SK-N-SH (cell line): Measurements from ENCODE around the gene EDIL3. TPM values are rescaled to one million over a fixed set of nuclear protein-coding genes. Genes with fewer than 3 reads are reported as not detected.

Experiments
- CTCF ChIA-PET: fragments of 300-600, 350-600 bp; formaldehyde crosslinking; extraction: SDS; loops from one replicate; lab custom pipeline; 2021; lab: Yijun Ruan, JAX
- POLR2A ChIA-PET: fragments of 350-600 bp; sonication (Branson Sonifier 250); formaldehyde crosslinking; extraction: SDS; loops from one replicate; lab custom pipeline; 2020; ENCODE audit warnings: antibody characterized with exemption, inconsistent platforms; lab: Yijun Ruan, JAX
- DNase-seq: peaks from one replicate; pipeline ENCODE4 v3.0.0; 2012
- H2AFZ ChIP-seq: fragments of 200-600 bp; sonication (generic); 2 replicates; pipeline ENCODE4 v1.8.1; 2016; ENCODE audit warnings: antibody characterized with exemption, mild to moderate bottlenecking, low read depth
- H3F3A ChIP-seq: fragments of 200-600 bp; sonication (generic); replicated peaks from 2 replicates; pipeline ENCODE3; 2016; ENCODE audit warnings: antibody characterized with exemption, mild to moderate bottlenecking; ENCODE audit not compliant: insufficient read depth
- H3K27ac ChIP-seq, 2 experiments: fragments of 200-500 bp in 1 of 2; fragments of 200-600 bp in 1 of 2; sonication (Bioruptor generic) in 1 of 2; sonication (generic), shearing (Covaris generic) in 1 of 2; 2 replicates each; pipeline versions ENCODE4 v1.5.1 to v1.6.1; 2014 to 2016; ENCODE audit warnings: low read depth in 2 of 2, inconsistent platforms in 1 of 2, low read length in 1 of 2, mild to moderate bottlenecking in 1 of 2, mixed read lengths in 1 of 2
- H3K27me3 ChIP-seq: fragments of 200-600 bp; sonication (generic), shearing (Covaris generic); 2 replicates; pipeline ENCODE4 v1.6.1; 2016; ENCODE audit warnings: mixed run types; ENCODE audit not compliant: insufficient read depth
- H3K36me3 ChIP-seq, 2 experiments: fragments of 200-500 bp in 1 of 2; fragments of 200-600 bp in 1 of 2; sonication (Bioruptor generic) in 1 of 2; sonication (generic) in 1 of 2; replicated peaks in 1 of 2; 2 replicates each; pipeline versions ENCODE3 to v1.5.1; 2014 to 2016; ENCODE audit warnings: low read length in 1 of 2, mild to moderate bottlenecking in 1 of 2; ENCODE audit not compliant: insufficient read depth in 2 of 2, control insufficient read depth in 1 of 2
- H3K4me1 ChIP-seq, 2 experiments: fragments of 200-500 bp in 1 of 2; fragments of 200-600 bp in 1 of 2; sonication (Bioruptor generic) in 1 of 2; sonication (generic), shearing (Covaris generic) in 1 of 2; 2 replicates each; pipeline versions ENCODE4 v1.5.1 to v1.6.1; 2014 to 2016; ENCODE audit warnings: low read depth in 1 of 2, low read length in 1 of 2, mixed run types in 1 of 2; ENCODE audit not compliant: insufficient read depth in 2 of 2, control insufficient read depth in 1 of 2
- H3K4me2 ChIP-seq: fragments of 200-600 bp; sonication (generic), shearing (Covaris generic); 2 replicates; pipeline ENCODE4 v1.6.1; 2017; ENCODE audit warnings: mixed run types
- H3K4me3 ChIP-seq, 2 experiments: fragments of 200-500 bp in 1 of 2; fragments of 200-600 bp in 1 of 2; sonication (Bioruptor generic) in 1 of 2; sonication (generic), shearing (Covaris generic) in 1 of 2; 2 replicates each; pipeline versions ENCODE4 v1.5.1 to v1.8.1; 2014 to 2016; ENCODE audit warnings: low read depth in 2 of 2, inconsistent platforms in 1 of 2, low read length in 1 of 2, mild to moderate bottlenecking in 1 of 2, mixed read lengths in 1 of 2, moderate library complexity in 1 of 2
- H3K79me2 ChIP-seq: fragments of 200-600 bp; sonication (generic); 2 replicates; pipeline ENCODE4 v1.8.1; 2017; ENCODE audit warnings: mild to moderate bottlenecking; ENCODE audit not compliant: insufficient read depth
- H3K9ac ChIP-seq: fragments of 200-600 bp; sonication (generic); 2 replicates; pipeline ENCODE4 v1.6.1; 2017; ENCODE audit warnings: mixed run types
- H3K9me2 ChIP-seq: fragments of 200-600 bp; sonication (generic); 2 replicates; pipeline ENCODE4 v1.6.1; 2017; ENCODE audit warnings: mixed run types
- H3K9me3 ChIP-seq: fragments of 200-600 bp; sonication (generic); 2 replicates; pipeline ENCODE4 v1.6.1; 2017; ENCODE audit warnings: mixed run types, mild to moderate bottlenecking, moderate library complexity
- H4K20me1 ChIP-seq: fragments of 200-600 bp; sonication (generic); 2 replicates; pipeline ENCODE4 v1.6.1; 2017; ENCODE audit warnings: mild to moderate bottlenecking, mixed run types; ENCODE audit not compliant: insufficient read depth
- ELF1 ChIP-seq: IDR thresholded peaks from 2 replicates; pipeline ENCODE4 v1.4.0; 2012
- FOXM1 ChIP-seq: IDR thresholded peaks from 2 replicates; pipeline ENCODE4 v1.4.0; 2012; ENCODE audit warnings: low read depth, mild to moderate bottlenecking
- GATA2 ChIP-seq: sonication (generic); formaldehyde crosslinking; IDR thresholded peaks from 2 replicates; pipeline ENCODE4 v1.5.0; 2020; ENCODE audit warnings: mild to moderate bottlenecking, missing genetic modification reagents
- JUND ChIP-seq: IDR thresholded peaks from 2 replicates; pipeline ENCODE4 v1.4.0; 2012
- MXI1 ChIP-seq: IDR thresholded peaks from 2 replicates; pipeline ENCODE4 v1.6.1; 2012; ENCODE audit warnings: mild to moderate bottlenecking, low read depth, low read length, improper control_type of control experiment
- NFIC ChIP-seq: IDR thresholded peaks from 2 replicates; pipeline ENCODE4 v1.4.0; 2012; ENCODE audit warnings: borderline replicate concordance
- NRF1 ChIP-seq: IDR thresholded peaks from 2 replicates; pipeline ENCODE4 v1.6.1; 2012; ENCODE audit warnings: low read depth, mild to moderate bottlenecking, low read length
- POLR2AphosphoS5 ChIP-seq: IDR thresholded peaks from 2 replicates; pipeline ENCODE4 v1.6.1; 2012; ENCODE audit warnings: low read depth, low read length
- RFX5 ChIP-seq: IDR thresholded peaks from 2 replicates; pipeline ENCODE4 v1.6.1; 2012; ENCODE audit warnings: mild to moderate bottlenecking, improper control_type of control experiment, low read length
- SIN3A ChIP-seq: IDR thresholded peaks from 2 replicates; pipeline ENCODE4 v1.6.1; 2012; ENCODE audit warnings: low read depth, mild to moderate bottlenecking, low read length, moderate library complexity, borderline replicate concordance
- TCF12 ChIP-seq: IDR thresholded peaks from 2 replicates; pipeline ENCODE4 v1.4.0; 2012
- WGBS: methylation state at CpG from one replicate; pipeline ENCODE4 v1.1.6; 2017; ENCODE audit warnings: low lambda C conversion rate; 5-methylcytosine and 5-hydroxymethylcytosine counted together
- polyA plus RNA-seq, 3 experiments: library from polyadenylated mRNA; depleted of rRNA; stranded (reverse); fragments of >200 nt; gene quantifications; 2 replicates each; pipeline ENCODE4 v1.2.3, GENCODE V29; 2012
- TF ChIP-seq, protein P1 (sequence below): fragments of 150-350 bp; IDR thresholded peaks from 2 replicates; pipeline ENCODE4 v1.6.1; 2017; ENCODE audit warnings: antibody characterized with exemption, low read length, low read depth, borderline replicate concordance
- TF ChIP-seq, protein P2 (sequence below): IDR thresholded peaks from 2 replicates; pipeline ENCODE4; 2012

Gene EDIL3
- polyA plus RNA-seq, 1 of the 3 experiments (the other 2 are of a cell fraction), result 51.5 TPM

DNA sequence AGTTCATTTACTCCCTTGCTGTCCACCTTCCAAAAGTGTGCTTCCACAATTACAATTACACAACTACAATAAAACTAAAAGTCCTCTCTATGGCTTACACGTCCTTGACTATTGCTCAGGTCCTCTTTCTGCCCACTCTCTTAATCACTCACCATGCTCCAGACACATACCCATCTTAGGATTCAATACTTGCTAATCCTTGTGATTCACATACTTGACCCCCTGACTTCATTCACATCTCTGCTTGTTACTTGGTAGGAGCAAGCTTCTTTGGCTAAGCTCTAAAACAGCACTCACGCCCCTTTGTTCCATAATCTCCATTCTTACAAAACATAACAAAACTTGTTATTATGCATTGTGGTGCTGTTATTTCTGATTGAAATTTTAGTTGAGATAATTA, 215.8 kb downstream of the EDIL3 start:
- no peak overlapping the region for H3K4me2 ChIP-seq
- H2AFZ ChIP-seq, result no peak overlapping the region
- POLR2A ChIA-PET, result no interaction called here
- no peaks in the 10 kb centered on the region for H3K4me1 ChIP-seq
- TF ChIP-seq POLR2AphosphoS5 (no peak), NRF1 (no peak), FOXM1 (no peak), JUND (no peak)
- TF ChIP-seq, protein P1, sequence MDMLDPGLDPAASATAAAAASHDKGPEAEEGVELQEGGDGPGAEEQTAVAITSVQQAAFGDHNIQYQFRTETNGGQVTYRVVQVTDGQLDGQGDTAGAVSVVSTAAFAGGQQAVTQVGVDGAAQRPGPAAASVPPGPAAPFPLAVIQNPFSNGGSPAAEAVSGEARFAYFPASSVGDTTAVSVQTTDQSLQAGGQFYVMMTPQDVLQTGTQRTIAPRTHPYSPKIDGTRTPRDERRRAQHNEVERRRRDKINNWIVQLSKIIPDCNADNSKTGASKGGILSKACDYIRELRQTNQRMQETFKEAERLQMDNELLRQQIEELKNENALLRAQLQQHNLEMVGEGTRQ, result no peak
- TF ChIP-seq, protein P2, sequence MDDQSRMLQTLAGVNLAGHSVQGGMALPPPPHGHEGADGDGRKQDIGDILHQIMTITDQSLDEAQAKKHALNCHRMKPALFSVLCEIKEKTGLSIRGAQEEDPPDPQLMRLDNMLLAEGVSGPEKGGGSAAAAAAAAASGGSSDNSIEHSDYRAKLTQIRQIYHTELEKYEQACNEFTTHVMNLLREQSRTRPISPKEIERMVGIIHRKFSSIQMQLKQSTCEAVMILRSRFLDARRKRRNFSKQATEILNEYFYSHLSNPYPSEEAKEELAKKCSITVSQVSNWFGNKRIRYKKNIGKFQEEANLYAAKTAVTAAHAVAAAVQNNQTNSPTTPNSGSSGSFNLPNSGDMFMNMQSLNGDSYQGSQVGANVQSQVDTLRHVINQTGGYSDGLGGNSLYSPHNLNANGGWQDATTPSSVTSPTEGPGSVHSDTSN, result no peak
- TF ChIP-seq, all 33 proteins: peak for 0
- H3K79me2 ChIP-seq, result no peaks in the 10 kb centered on the region
- H4K20me1 ChIP-seq, result no peaks in the 10 kb centered on the region
- peaks cover 21 to 23% of the 10 kb centered on the region in 2 experiments for H3K36me3 ChIP-seq
- H3K27me3 ChIP-seq, result no peaks in the 10 kb centered on the region
- CTCF ChIA-PET, result no interaction called here
- no peak overlapping the region for H3K27ac ChIP-seq
- no peak overlapping the region for H3K9ac ChIP-seq
- H3K4me3 ChIP-seq, result no peak overlapping the region
- no peaks in the 10 kb centered on the region for H3F3A ChIP-seq
- no peak for DNase-seq
- no peaks in the 10 kb centered on the region for H3K9me3 ChIP-seq
- H3K9me2 ChIP-seq, result no peaks in the 10 kb centered on the region
- 68% methylated on average over 2 of the region's 2 CpGs for WGBS

DNA sequence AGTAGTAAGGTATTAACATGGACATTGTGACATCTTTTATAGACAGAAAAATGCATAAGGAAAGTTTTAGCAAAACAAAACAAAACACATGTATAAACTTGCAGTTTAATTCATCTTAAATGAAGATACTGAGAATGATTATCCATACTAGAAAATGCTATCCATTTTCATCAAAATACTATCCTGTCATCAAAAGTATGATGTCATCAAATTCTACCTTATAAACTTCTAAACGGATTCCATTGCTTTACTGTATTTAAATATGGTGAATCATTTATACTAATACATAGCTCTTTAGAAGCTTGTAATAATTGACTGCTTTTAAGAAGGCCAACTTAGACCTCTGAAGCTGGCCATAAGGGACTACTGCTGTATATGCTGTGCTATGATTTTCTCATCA, 221.0 kb downstream of the EDIL3 start:
- H3K36me3 ChIP-seq, result peaks cover 17 to 23% of the 10 kb centered on the region in 2 experiments
- WGBS, result 66% methylated on average over 1 of the region's 1 CpG
- H2AFZ ChIP-seq, result no peak overlapping the region

More for the DNA sequence above, 221.0 kb downstream of the EDIL3 start:
- H3K27me3 ChIP-seq, result no peaks in the 10 kb centered on the region
- CTCF ChIA-PET, result interaction anchor here (1.0 to 1.3 kb wide), 2 partner anchors 10 to 15 kb away, joined by 3 to 4 read pairs; no protein-coding TSS in a partner anchor
- no peaks in the 10 kb centered on the region for H3K9me3 ChIP-seq
- no peak for DNase-seq
- H3K4me3 ChIP-seq, result no peak overlapping the region
- no peaks in the 10 kb centered on the region for H4K20me1 ChIP-seq
- H3K4me2 ChIP-seq, result no peak overlapping the region
- H3K27ac ChIP-seq, result no peak overlapping the region
- TF ChIP-seq SIN3A (no peak), RFX5 (no peak), ELF1 (no peak), TCF12 (no peak), GATA2 (no peak), NRF1 (no peak), NFIC (no peak), MXI1 (no peak)
- TF ChIP-seq, protein P2, result no peak
- TF ChIP-seq, protein P1, result no peak
- TF ChIP-seq, all 33 proteins: peak for 0
- Histone ChIP-seq H3K79me2 (no peaks in the 10 kb centered on the region), H3K9ac (no peak overlapping the region), H3K4me1 (no peaks in the 10 kb centered on the region), H3F3A (no peaks in the 10 kb centered on the region), H3K9me2 (no peaks in the 10 kb centered on the region)
- POLR2A ChIA-PET, result no interaction called here
